CD4-positive, CD25-positive, alpha-beta regulatory T cell (primary cell): ENCODE measurements around the gene PTPRR. TPM values are rescaled to one million over a fixed set of nuclear protein-coding genes. Genes with fewer than 3 reads are reported as not detected.

Source experiments
- ATAC-seq, 2 donors: fragments of 150-1000 bp; cut with Tn5 transposase; one replicate each; pipeline ENCODE4 v1.10.0; 2021; ENCODE audit warnings: low read depth in 2 of 2, moderate number of reproducible peaks in 2 of 2, moderate library complexity in 1 of 2
- DNase-seq, 3 donors: peaks; one replicate each; pipeline versions ENCODE4 v3.0.0 to v3.0.0-alpha.2; 2012 to 2022; ENCODE audit warnings: mixed read lengths in 1 of 3
- H3K27ac ChIP-seq: one replicate; pipeline ENCODE4 v1.7.0; 2013; ENCODE audit warnings: mild to moderate bottlenecking, low read length; ENCODE audit not compliant: insufficient read depth, poor library complexity, severe bottlenecking
- H3K27me3 ChIP-seq: one replicate; pipeline ENCODE4 v1.7.0; 2013; ENCODE audit warnings: low read length; ENCODE audit not compliant: control insufficient read depth, insufficient read depth
- H3K36me3 ChIP-seq: one replicate; pipeline ENCODE4 v1.7.0; 2013; ENCODE audit warnings: mild to moderate bottlenecking, low read length, moderate library complexity; ENCODE audit not compliant: control insufficient read depth, insufficient read depth
- H3K4me1 ChIP-seq: 2 replicates; pipeline ENCODE4 v1.7.0; 2013; ENCODE audit warnings: mild to moderate bottlenecking, low read length; ENCODE audit not compliant: insufficient read depth, control insufficient read depth, poor library complexity, severe bottlenecking
- H3K4me3 ChIP-seq: one replicate; pipeline ENCODE4 v1.7.0; 2013; ENCODE audit warnings: low read depth, mild to moderate bottlenecking, low read length, moderate library complexity
- H3K9me3 ChIP-seq, 2 experiments: 1 replicate in 1 of 2; 2 replicates in 1 of 2; pipeline ENCODE4 v1.7.0; 2013; ENCODE audit warnings: low read length in 2 of 2, mild to moderate bottlenecking in 1 of 2, moderate library complexity in 1 of 2; ENCODE audit not compliant: control insufficient read depth in 2 of 2
- H3K27ac Mint-ChIP-seq, 3 donors: one replicate each; pipeline ENCODE4 v1.8.0; 2020 to 2022; ENCODE audit warnings: mild to moderate bottlenecking in 3 of 3, mixed read lengths in 3 of 3, moderate library complexity in 2 of 3
- H3K27me3 Mint-ChIP-seq: one replicate; pipeline ENCODE4 v1.8.0; 2022; ENCODE audit warnings: mild to moderate bottlenecking, mixed read lengths
- H3K36me3 Mint-ChIP-seq: one replicate; pipeline ENCODE4 v1.8.0; 2020; ENCODE audit warnings: mixed read lengths
- H3K4me1 Mint-ChIP-seq, 4 donors: one replicate each; pipeline ENCODE4 v1.8.0; 2020 to 2022; ENCODE audit warnings: mixed read lengths in 4 of 4, mild to moderate bottlenecking in 1 of 4
- H3K4me3 Mint-ChIP-seq, 4 donors: one replicate each; pipeline ENCODE4 v1.8.0; 2020 to 2022; ENCODE audit warnings: mild to moderate bottlenecking in 4 of 4, mixed read lengths in 4 of 4, moderate library complexity in 3 of 4
- H3K9me3 Mint-ChIP-seq, 7 donors: one replicate each; pipeline ENCODE4 v1.8.0; 2020 to 2022; ENCODE audit warnings: mixed read lengths in 7 of 7, mild to moderate bottlenecking in 3 of 7, moderate library complexity in 2 of 7
- polyA plus RNA-seq, 4 donors: library from polyadenylated mRNA; unstranded; fragments of 300-500 nt; fragmentation: Illumina TruSeq; gene quantifications; one replicate each; pipeline ENCODE4 v1.2.3, GENCODE V29; 2021
- total RNA-seq: library from RNA; stranded (reverse); gene quantifications from one replicate; pipeline ENCODE4 v1.2.3, GENCODE V29; 2022

The PTPRR gene
- total RNA-seq (not detected), polyA plus RNA-seq (not detected)

DNA sequence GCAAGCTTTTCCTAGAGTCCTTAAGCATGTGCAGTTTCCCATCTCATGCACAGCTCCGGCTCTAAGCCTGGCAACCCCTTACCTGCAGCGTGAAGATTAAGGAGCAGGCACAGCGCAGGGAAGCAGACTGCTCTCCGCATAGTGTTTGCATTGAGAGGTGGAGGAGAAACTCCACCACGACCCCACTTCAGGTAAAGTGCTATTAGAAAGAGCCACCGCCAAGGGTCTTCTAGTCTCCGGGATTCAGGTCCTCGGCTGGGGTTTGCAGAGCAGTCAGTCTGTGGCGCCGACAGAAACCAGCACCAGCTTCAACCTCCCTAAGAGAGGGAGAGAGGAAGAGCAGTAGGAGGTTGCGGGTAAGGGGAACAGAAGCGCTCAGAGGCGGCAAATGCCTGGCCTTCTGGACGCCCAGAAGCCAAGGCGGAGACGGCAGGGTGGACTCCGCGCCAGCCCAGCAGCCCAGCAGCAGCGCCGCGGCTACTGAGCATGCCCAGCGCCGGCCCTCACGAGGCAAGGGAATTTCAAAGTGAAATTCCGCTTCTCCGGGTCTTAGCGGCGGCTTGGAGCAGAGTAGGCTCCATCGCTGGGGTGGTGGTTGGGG, at the start of gene PTPRR:
Gene PTPRR (minus strand): TSS at position 488 of the 601 bp plus-strand sequence. CDS start 348 bp downstream, at position 140.
- DNase-seq: no peak
- Mint-ChIP-seq H3K4me1 (no peaks in the 10 kb centered on the region), H3K27me3 (peaks cover 5% of the 10 kb centered on the region), H3K9me3 (peaks cover 0 to 2% (median 0%) of the 10 kb centered on the region in 7 donors), H3K27ac (no peak within 1 kb of the TSS), H3K36me3 (no peaks in the 10 kb centered on the region), H3K4me3 (no peak within 1 kb of the TSS)
- Histone ChIP-seq H3K4me3 (no peak within 1 kb of the TSS), H3K36me3 (no peaks in the 10 kb centered on the region), H3K9me3 (no peaks in the 10 kb centered on the region), H3K27me3 (no peaks in the 10 kb centered on the region), H3K27ac (no peak within 1 kb of the TSS), H3K4me1 (no peaks in the 10 kb centered on the region)
- no peak for ATAC-seq

DNA sequence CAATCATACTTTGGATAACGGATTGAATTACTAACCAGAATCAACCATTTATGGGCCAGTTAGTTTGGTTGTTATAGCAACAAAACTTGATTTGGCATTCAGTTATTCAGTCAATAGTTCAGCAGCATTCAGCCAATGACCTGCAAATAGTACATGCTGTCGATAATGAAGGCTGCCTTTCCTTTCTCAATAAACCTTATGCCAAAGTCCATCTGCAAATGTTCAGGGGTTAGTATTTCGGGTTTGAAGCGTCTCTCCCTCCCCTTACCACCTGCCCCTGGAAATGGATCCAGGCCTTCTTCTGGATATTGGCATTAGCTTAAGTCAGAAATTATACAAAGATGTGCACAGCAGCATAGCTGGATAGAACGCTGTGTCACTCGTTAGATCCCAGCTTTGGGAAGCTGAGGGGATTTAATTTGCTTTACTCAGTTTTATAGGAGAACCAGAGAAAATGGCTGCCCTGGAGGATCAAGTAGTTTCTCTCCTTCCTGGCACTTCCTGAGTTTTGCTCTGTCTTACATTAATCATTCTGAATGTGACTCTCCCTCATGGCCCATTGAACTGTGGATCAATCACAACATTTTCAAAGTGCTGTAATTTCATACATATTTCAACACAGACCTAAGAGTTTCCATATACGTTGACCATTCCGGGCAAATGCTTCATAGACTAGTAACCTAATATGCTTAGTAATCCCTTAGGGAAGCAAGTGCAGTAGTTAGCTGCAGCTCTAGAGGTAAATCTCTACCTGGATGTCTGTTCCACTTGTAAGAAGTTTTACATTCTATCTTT, 46.7 kb upstream of the PTPRR start:
- Histone ChIP-seq H3K9me3 (no peaks in the 10 kb centered on the region), H3K36me3 (no peaks in the 10 kb centered on the region), H3K27me3 (no peaks in the 10 kb centered on the region), H3K27ac (no peak overlapping the region), H3K4me3 (no peak overlapping the region), H3K4me1 (no peaks in the 10 kb centered on the region)
- no peaks in the 10 kb centered on the region for H3K36me3 Mint-ChIP-seq
- no peaks in the 10 kb centered on the region for H3K27me3 Mint-ChIP-seq
- peaks cover 0 to 16% (median 3%) of the 10 kb centered on the region in 7 donors for H3K9me3 Mint-ChIP-seq
- ATAC-seq: no peak
- H3K4me3 Mint-ChIP-seq: no peak overlapping the region
- DNase-seq: no peak
- no peaks in the 10 kb centered on the region for H3K4me1 Mint-ChIP-seq
- H3K27ac Mint-ChIP-seq: no peak overlapping the region

GRCh38 chr12:70966046-70966445, 45.5 kb upstream of the PTPRR start:
- Histone ChIP-seq H3K36me3 (no peaks in the 10 kb centered on the region), H3K27ac (no peak overlapping the region), H3K4me3 (no peak overlapping the region), H3K9me3 (no peaks in the 10 kb centered on the region), H3K4me1 (no peaks in the 10 kb centered on the region), H3K27me3 (no peaks in the 10 kb centered on the region)
- H3K4me3 Mint-ChIP-seq: no peak overlapping the region
- DNase-seq (no peak), ATAC-seq (no peak)
- no peak overlapping the region for H3K27ac Mint-ChIP-seq
- no peaks in the 10 kb centered on the region for H3K36me3 Mint-ChIP-seq
- H3K4me1 Mint-ChIP-seq: no peaks in the 10 kb centered on the region
- H3K9me3 Mint-ChIP-seq: peaks cover 0 to 16% (median 3%) of the 10 kb centered on the region in 7 donors
- H3K27me3 Mint-ChIP-seq: no peaks in the 10 kb centered on the region

- Mint-ChIP-seq H3K4me3 (no peak overlapping the region), H3K4me1 (no peaks in the 10 kb centered on the region), H3K36me3 (no peaks in the 10 kb centered on the region), H3K27me3 (no peaks in the 10 kb centered on the region), H3K9me3 (peaks cover 0 to 16% (median 3%) of the 10 kb centered on the region in 7 donors), H3K27ac (no peak overlapping the region)
- Histone ChIP-seq H3K4me1 (no peaks in the 10 kb centered on the region), H3K27me3 (no peaks in the 10 kb centered on the region), H3K4me3 (no peak overlapping the region), H3K36me3 (no peaks in the 10 kb centered on the region), H3K9me3 (no peaks in the 10 kb centered on the region), H3K27ac (no peak overlapping the region)
- ATAC-seq (no peak), DNase-seq (no peak)
Observed at GRCh38 chr12:70964867-70965510, 44.5 kb upstream of the PTPRR start.

DNA sequence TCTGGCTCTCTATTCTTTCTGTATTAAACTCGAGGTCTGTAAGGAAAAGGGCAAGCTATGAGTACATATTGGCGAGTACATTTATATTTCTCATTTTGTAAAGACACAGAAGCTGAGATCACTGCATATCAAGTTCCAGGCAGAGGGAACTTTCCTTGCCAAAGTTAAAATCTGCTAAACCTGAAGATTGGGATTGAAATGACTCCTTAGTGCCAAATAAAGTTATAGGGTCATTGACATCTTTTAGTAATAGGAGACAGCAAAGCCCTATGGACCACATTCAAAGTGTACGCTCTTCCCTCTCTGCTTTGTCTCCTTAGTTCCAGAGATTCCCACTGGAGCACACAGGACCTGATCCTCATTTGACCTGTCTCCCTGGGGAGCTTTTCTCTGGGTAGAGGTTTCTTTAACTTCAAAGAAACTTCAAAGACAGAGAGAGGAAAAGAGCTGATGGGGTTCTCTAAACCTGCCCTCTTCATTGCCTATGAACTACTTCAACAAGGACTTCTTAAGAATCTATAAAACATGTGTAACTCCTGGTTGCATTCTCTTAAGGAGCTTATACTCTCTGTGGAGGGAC, 42.6 kb upstream of the PTPRR start:
- DNase-seq (no peak), ATAC-seq (no peak)
- Histone ChIP-seq H3K4me3 (no peak overlapping the region), H3K9me3 (no peaks in the 10 kb centered on the region), H3K27me3 (no peaks in the 10 kb centered on the region), H3K27ac (no peak overlapping the region), H3K36me3 (no peaks in the 10 kb centered on the region), H3K4me1 (no peaks in the 10 kb centered on the region)
- peaks cover 0 to 21% (median 4%) of the 10 kb centered on the region in 7 donors for H3K9me3 Mint-ChIP-seq
- H3K27me3 Mint-ChIP-seq: no peaks in the 10 kb centered on the region
- no peak overlapping the region for H3K4me3 Mint-ChIP-seq
- no peaks in the 10 kb centered on the region for H3K36me3 Mint-ChIP-seq
- H3K27ac Mint-ChIP-seq: no peak overlapping the region
- no peaks in the 10 kb centered on the region for H3K4me1 Mint-ChIP-seq

DNA sequence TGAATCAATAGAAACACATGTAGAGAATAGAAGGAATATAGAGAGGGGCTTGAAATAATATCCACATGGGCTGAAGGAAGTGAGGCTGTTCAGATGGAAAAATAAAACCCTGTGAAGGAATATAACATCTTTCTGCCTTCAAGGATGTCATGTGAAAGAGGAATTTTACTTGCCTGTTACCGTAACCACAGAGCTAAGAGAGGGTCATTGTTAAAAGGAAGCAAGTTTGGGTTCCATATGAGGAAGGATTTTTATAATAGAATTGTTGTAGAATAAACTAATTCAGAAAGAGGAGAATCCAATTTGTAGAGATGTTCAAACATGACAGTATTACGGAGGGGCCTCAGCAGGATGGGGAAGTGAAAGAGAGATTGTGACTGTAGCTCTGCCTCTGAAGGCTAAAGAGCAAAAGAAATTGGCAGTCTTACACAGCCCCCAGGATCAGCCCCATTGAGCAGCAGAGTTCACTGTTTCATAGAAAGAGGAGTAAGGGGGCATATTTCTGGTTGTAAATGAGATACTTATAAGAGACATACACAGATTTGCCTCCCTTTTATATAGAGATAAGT, 41.8 kb upstream of the PTPRR start:
- ATAC-seq (no peak), DNase-seq (no peak)
- Histone ChIP-seq H3K27ac (no peak overlapping the region), H3K36me3 (no peaks in the 10 kb centered on the region), H3K9me3 (no peaks in the 10 kb centered on the region), H3K4me3 (no peak overlapping the region), H3K4me1 (no peaks in the 10 kb centered on the region), H3K27me3 (no peaks in the 10 kb centered on the region)
- no peaks in the 10 kb centered on the region for H3K4me1 Mint-ChIP-seq
- no peaks in the 10 kb centered on the region for H3K36me3 Mint-ChIP-seq
- H3K9me3 Mint-ChIP-seq: peaks cover 0 to 21% (median 4%) of the 10 kb centered on the region in 7 donors
- no peak overlapping the region for H3K27ac Mint-ChIP-seq
- no peaks in the 10 kb centered on the region for H3K27me3 Mint-ChIP-seq
- no peak overlapping the region for H3K4me3 Mint-ChIP-seq

DNA sequence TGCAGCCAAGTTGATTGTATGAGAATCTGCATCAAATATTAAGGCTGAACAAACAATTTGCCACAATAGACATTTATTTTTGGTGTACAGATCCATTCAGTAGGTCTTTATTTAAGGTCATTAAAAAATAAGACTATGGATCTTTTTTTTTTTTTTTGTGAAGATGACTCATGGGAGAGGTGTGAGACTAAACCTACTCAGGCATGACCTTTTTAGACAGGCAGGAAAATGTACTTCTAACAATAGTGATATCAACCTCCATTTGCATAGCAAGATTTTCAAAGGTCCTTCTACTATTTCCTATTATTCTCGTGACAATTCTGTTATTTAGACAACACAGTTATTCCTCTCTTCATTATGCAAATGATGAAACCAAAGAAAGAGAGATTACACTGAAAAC, 39.9 kb upstream of the PTPRR start:
- no peaks in the 10 kb centered on the region for H3K27me3 ChIP-seq
- no peaks in the 10 kb centered on the region for H3K4me1 Mint-ChIP-seq
- H3K9me3 ChIP-seq: no peaks in the 10 kb centered on the region
- no peak overlapping the region for H3K27ac Mint-ChIP-seq
- peaks cover 0 to 17% (median 4%) of the 10 kb centered on the region in 7 donors for H3K9me3 Mint-ChIP-seq
- no peak overlapping the region for H3K4me3 Mint-ChIP-seq
- no peaks in the 10 kb centered on the region for H3K36me3 ChIP-seq
- DNase-seq (no peak), ATAC-seq (no peak)
- no peaks in the 10 kb centered on the region for H3K27me3 Mint-ChIP-seq
- H3K36me3 Mint-ChIP-seq: no peaks in the 10 kb centered on the region
- no peak overlapping the region for H3K4me3 ChIP-seq
- H3K4me1 ChIP-seq: no peaks in the 10 kb centered on the region
- H3K27ac ChIP-seq: no peak overlapping the region
